Osteoblast (primary cell): ENCODE measurements around the gene PRXL2B. TPM values are rescaled to one million over a fixed set of nuclear protein-coding genes. Genes with fewer than 3 reads are reported as not detected.
A peak's percentile ranks its signal among the peaks of the same experiment; 100 is the strongest.

Source experiments
- DNase-seq: peaks from one replicate; pipeline ENCODE4 v3.0.0; 2011; ENCODE audit warnings: low spot score, mixed read lengths; ENCODE audit not compliant: insufficient read length; ENCODE audit errors: missing footprints
- H2AFZ ChIP-seq: 2 replicates; pipeline ENCODE4 v1.6.0; 2011; ENCODE audit warnings: mild to moderate bottlenecking, low read length
- H3K27ac ChIP-seq: 2 replicates; pipeline ENCODE4 v1.5.1; 2011; ENCODE audit warnings: mild to moderate bottlenecking, low read depth, low read length, moderate library complexity
- H3K27me3 ChIP-seq: 2 replicates; pipeline ENCODE4 v1.6.0; 2012; ENCODE audit warnings: mild to moderate bottlenecking, control low read depth, inconsistent platforms, low read length, moderate library complexity; ENCODE audit not compliant: insufficient read depth
- H3K36me3 ChIP-seq: 2 replicates; pipeline ENCODE4 v1.5.1; 2011; ENCODE audit warnings: mild to moderate bottlenecking, low read length, control low read depth, moderate library complexity; ENCODE audit not compliant: insufficient read depth
- H3K4me1 ChIP-seq: 2 replicates; pipeline ENCODE4 v1.5.1; 2011; ENCODE audit warnings: mild to moderate bottlenecking, low read length, control low read depth, moderate library complexity; ENCODE audit not compliant: insufficient read depth
- H3K4me2 ChIP-seq: 2 replicates; pipeline ENCODE4 v1.6.0; 2011; ENCODE audit warnings: mild to moderate bottlenecking, low read length; ENCODE audit not compliant: insufficient read depth
- H3K4me3 ChIP-seq: fragments of 200-600 bp; sonication (generic); 3 replicates; pipeline ENCODE4 v1.5.1; 2012; ENCODE audit warnings: mild to moderate bottlenecking, low read length, inconsistent platforms; ENCODE audit not compliant: insufficient read depth
- H3K79me2 ChIP-seq: 2 replicates; pipeline ENCODE4 v1.6.0; 2012; ENCODE audit warnings: mild to moderate bottlenecking, low read length, control low read depth, inconsistent platforms; ENCODE audit not compliant: insufficient read depth
- H3K9me3 ChIP-seq: 2 replicates; pipeline ENCODE4 v1.5.1; 2011; ENCODE audit warnings: low read depth, low read length, control low read depth
- H4K20me1 ChIP-seq: 2 replicates; pipeline ENCODE4 v1.6.0; 2012; ENCODE audit warnings: mild to moderate bottlenecking, low read length, control low read depth; ENCODE audit not compliant: insufficient read depth
- total RNA-seq: library from RNA; depleted of rRNA; stranded (reverse); fragments of >200 nt; gene quantifications from 2 replicates; pipeline ENCODE4 v1.2.3, GENCODE V29; 2012
- TF ChIP-seq, protein P1 (sequence below): IDR thresholded peaks from 2 replicates; pipeline ENCODE4 v1.5.1; 2011; ENCODE audit warnings: mild to moderate bottlenecking, low read depth, low read length, moderate library complexity; ENCODE audit errors: extremely low read depth

PRXL2B gene
- total RNA-seq, 1 donor: 8.0 TPM

DNA sequence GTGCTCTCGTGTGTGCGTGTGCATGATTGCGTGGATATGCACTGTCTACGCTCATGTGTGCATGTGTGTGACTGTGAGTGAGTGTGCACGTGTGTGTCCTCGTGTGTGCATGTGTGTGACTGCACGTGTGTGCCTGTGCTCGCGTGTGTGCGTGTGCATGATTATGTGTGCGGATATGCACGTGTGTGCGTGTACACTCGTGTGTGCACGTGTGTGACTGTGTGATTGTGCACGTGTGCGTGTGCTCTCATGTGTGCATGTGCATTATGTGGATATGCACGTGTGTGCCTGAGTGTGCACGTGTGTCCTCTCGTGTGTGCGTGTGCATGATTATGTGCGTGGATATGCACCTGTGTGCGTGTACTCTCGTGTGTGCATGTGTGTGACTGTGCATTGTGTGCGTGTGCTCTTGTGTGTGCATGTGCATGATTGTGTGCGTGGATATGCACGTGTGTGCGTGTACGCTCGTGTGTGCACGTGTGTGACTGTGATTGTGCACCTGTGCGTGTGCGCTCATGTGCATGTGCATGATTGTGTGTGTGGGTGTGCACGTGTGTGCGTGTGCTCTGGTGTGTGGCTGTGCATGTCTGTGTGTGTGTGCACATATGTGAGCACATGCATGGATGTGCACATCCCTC, 44.0 kb downstream of the PRXL2B start:
- no peak overlapping the region for H3K27ac ChIP-seq
- no peaks in the 10 kb centered on the region for H3K36me3 ChIP-seq
- TF ChIP-seq, protein P1, sequence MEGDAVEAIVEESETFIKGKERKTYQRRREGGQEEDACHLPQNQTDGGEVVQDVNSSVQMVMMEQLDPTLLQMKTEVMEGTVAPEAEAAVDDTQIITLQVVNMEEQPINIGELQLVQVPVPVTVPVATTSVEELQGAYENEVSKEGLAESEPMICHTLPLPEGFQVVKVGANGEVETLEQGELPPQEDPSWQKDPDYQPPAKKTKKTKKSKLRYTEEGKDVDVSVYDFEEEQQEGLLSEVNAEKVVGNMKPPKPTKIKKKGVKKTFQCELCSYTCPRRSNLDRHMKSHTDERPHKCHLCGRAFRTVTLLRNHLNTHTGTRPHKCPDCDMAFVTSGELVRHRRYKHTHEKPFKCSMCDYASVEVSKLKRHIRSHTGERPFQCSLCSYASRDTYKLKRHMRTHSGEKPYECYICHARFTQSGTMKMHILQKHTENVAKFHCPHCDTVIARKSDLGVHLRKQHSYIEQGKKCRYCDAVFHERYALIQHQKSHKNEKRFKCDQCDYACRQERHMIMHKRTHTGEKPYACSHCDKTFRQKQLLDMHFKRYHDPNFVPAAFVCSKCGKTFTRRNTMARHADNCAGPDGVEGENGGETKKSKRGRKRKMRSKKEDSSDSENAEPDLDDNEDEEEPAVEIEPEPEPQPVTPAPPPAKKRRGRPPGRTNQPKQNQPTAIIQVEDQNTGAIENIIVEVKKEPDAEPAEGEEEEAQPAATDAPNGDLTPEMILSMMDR: no peak
- no peaks in the 10 kb centered on the region for H3K4me1 ChIP-seq
- H3K4me2 ChIP-seq: no peak overlapping the region
- DNase-seq: peak; percentile 77
- H3K27me3 ChIP-seq: peaks cover 24% of the 10 kb centered on the region
- no peaks in the 10 kb centered on the region for H4K20me1 ChIP-seq
- no peak overlapping the region for H2AFZ ChIP-seq
- H3K9me3 ChIP-seq: no peaks in the 10 kb centered on the region
- H3K4me3 ChIP-seq: no peak overlapping the region
- H3K79me2 ChIP-seq: no peaks in the 10 kb centered on the region

DNA sequence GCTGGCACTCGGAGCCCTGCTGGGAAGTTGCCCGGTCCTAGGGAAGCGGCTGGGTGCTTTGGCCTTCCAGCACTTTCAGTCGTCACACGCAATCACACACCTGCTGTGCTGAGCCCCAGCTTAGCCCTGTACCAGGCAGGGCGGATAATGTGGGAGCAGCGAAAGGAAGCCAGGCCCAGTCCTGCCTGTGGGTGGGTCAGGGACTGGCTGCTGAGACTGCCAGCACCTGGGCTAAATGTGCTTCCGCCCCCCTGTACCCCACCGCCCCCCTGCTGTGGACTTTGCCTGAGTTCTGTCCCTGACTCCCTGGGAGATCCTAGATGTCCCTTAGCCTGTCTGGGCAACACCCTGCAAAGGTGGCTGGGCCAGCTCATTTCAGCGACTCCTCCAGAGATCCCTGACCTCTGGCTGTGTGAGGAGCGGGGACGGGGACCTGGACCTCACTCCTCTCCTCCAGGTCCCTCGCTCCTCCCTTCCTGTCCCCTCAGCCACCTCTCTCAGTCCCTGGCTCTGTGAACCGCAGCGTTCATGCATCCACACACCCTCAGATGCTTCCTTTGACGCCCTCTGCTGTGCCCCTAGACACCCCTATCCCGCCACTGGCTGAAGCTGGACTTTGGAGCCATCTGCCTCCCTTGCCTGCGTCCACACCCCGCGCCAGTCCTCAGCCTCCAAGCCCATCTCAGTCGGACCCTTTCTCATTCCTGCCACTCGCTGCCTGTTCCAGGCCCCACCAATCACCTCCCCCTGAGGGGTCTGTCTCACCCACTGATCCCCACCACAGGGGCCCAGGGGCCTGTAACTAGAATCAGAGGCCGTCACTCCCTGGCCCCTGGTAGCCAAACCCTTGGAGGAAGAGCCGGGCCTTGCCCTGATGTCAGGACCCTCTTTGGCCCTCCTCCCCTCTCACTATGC, 44.8 kb downstream of the PRXL2B start:
- no peak overlapping the region for H3K4me3 ChIP-seq
- H3K9me3 ChIP-seq: no peaks in the 10 kb centered on the region
- H3K4me1 ChIP-seq: no peaks in the 10 kb centered on the region
- H4K20me1 ChIP-seq: no peaks in the 10 kb centered on the region
- DNase-seq: peak; percentile 69
- peaks cover 23% of the 10 kb centered on the region for H3K27me3 ChIP-seq
- no peaks in the 10 kb centered on the region for H3K79me2 ChIP-seq
- TF ChIP-seq, protein P1: no peak
- H3K27ac ChIP-seq: no peak overlapping the region
- no peak overlapping the region for H2AFZ ChIP-seq
- H3K36me3 ChIP-seq: no peaks in the 10 kb centered on the region
- H3K4me2 ChIP-seq: no peak overlapping the region

DNA sequence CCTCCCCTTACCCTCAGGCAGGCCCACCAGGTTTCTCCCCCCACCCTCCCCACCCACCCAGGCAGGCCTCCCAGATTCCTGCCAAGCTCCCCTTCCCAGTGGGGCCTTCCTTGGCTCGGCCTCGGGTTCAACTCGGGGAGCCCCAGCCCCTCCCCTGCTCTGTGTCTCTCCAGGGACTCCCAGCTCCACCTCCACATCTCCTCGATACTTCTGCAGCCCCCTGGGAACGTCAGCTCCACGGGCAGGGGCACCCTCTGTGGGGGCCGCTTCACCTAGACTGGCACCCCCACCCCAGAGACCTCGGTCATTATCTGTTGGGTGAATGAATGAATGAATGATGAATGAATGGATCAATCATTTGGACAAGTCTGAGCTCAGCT, 45.5 kb downstream of the PRXL2B start:
- Histone ChIP-seq H3K79me2 (no peaks in the 10 kb centered on the region), H3K27ac (no peak overlapping the region), H3K9me3 (no peaks in the 10 kb centered on the region), H3K4me3 (no peak overlapping the region), H4K20me1 (no peaks in the 10 kb centered on the region), H3K4me2 (no peak overlapping the region), H3K36me3 (no peaks in the 10 kb centered on the region), H2AFZ (no peak overlapping the region), H3K4me1 (no peaks in the 10 kb centered on the region), H3K27me3 (peaks cover 18% of the 10 kb centered on the region)
- DNase-seq: peak; percentile 76
- TF ChIP-seq, protein P1: no peak
